Dendritic cell treated with granulocyte-macrophage colony-stimulating factor and Interleukin-4, amounts not matched to agents 40 ng/mL and 50 ng/mL, for 4 days (primary cell): ENCODE results near the gene CDC42EP3.

Experiments used
- H3K27ac Mint-ChIP-seq: one replicate; pipeline ENCODE4 v1.8.0; 2022; ENCODE audit warnings: mild to moderate bottlenecking, mixed read lengths
- H3K27me3 Mint-ChIP-seq: one replicate; pipeline ENCODE4 v1.8.0; 2022; ENCODE audit warnings: mild to moderate bottlenecking, mixed read lengths
- H3K36me3 Mint-ChIP-seq: one replicate; pipeline ENCODE4 v1.8.0; 2022; ENCODE audit warnings: low read depth, mixed read lengths
- H3K4me1 Mint-ChIP-seq: one replicate; pipeline ENCODE4 v1.8.0; 2022; ENCODE audit warnings: low read depth, mixed read lengths
- H3K4me3 Mint-ChIP-seq: one replicate; pipeline ENCODE4 v1.8.0; 2022; ENCODE audit warnings: mild to moderate bottlenecking, moderate library complexity, mixed read lengths
- H3K9me3 Mint-ChIP-seq: one replicate; pipeline ENCODE4 v1.8.0; 2022; ENCODE audit warnings: mixed read lengths
- intact Hi-C: fragments of 100-400 bp; cut with micrococcal nuclease; formaldehyde crosslinking; loops from one replicate; pipeline ENCODE4 v1.15.0; 2022

CDC42EP3 gene

GRCh38 chr2:37600735-37601134 is 70.7 kb downstream of the CDC42EP3 start:
- Mint-ChIP-seq H3K27me3 (no peaks in the 10 kb centered on the region), H3K9me3 (no peaks in the 10 kb centered on the region), H3K4me3 (peak overlapping the region; percentile 52), H3K36me3 (no peaks in the 10 kb centered on the region), H3K27ac (peak overlapping the region; percentile 84), H3K4me1 (peaks cover 65% of the 10 kb centered on the region)
- intact Hi-C loops = loop anchor here (10.0 kb wide), 1 partner anchor 54 kb away; no protein-coding TSS in a partner anchor

GRCh38 chr2:37599688-37600525 is 71.5 kb downstream of the CDC42EP3 start:
- Mint-ChIP-seq H3K27me3 (no peaks in the 10 kb centered on the region), H3K9me3 (no peaks in the 10 kb centered on the region), H3K4me3 (no peak overlapping the region), H3K27ac (peak overlapping the region; percentile 84), H3K4me1 (peaks cover 65% of the 10 kb centered on the region), H3K36me3 (no peaks in the 10 kb centered on the region)
- intact Hi-C loops = loop anchor here (10.0 kb wide), 1 partner anchor 55 kb away; no protein-coding TSS in a partner anchor

- no peak overlapping the region for H3K4me3 Mint-ChIP-seq
- H3K9me3 Mint-ChIP-seq = no peaks in the 10 kb centered on the region
- intact Hi-C loops = no loop called here
- no peak overlapping the region for H3K27ac Mint-ChIP-seq
- H3K27me3 Mint-ChIP-seq = no peaks in the 10 kb centered on the region
- no peaks in the 10 kb centered on the region for H3K36me3 Mint-ChIP-seq
- peaks cover 38% of the 10 kb centered on the region for H3K4me1 Mint-ChIP-seq
Observed at GRCh38 chr2:37593694-37594093, 77.7 kb downstream of the CDC42EP3 start.

- peaks cover 36% of the 10 kb centered on the region for H3K4me1 Mint-ChIP-seq
- no peaks in the 10 kb centered on the region for H3K36me3 Mint-ChIP-seq
- intact Hi-C loops = no loop called here
- H3K9me3 Mint-ChIP-seq = no peaks in the 10 kb centered on the region
- no peaks in the 10 kb centered on the region for H3K27me3 Mint-ChIP-seq
- no peak overlapping the region for H3K27ac Mint-ChIP-seq
- H3K4me3 Mint-ChIP-seq = no peak overlapping the region
Observed at GRCh38 chr2:37593024-37593423, 78.4 kb downstream of the CDC42EP3 start.
